GM12892 (cell line): ENCODE measurements around the gene ZNF581.

Source experiments
- DNase-seq: peaks from one replicate; pipeline ENCODE4 v3.0.0; 2011; ENCODE audit not compliant: insufficient read length
- FAIRE-seq: peaks from 2 replicates; lab custom pipeline; 2011; peaks lifted over from hg19 to GRCh38; lab: Jason Lieb, UNC
- POLR2A ChIP-seq: IDR thresholded peaks from 2 replicates; pipeline ENCODE4 v1.6.1; 2011; ENCODE audit warnings: low read depth, low read length, control low read depth
- POLR2AphosphoS5 ChIP-seq: IDR thresholded peaks from 2 replicates; pipeline ENCODE4 v1.6.1; 2011; ENCODE audit warnings: low read depth, low read length, control low read depth
- TAF1 ChIP-seq: IDR thresholded peaks from 2 replicates; pipeline ENCODE4 v1.6.1; 2011; ENCODE audit warnings: low read depth, mild to moderate bottlenecking, control low read depth, low read length, borderline replicate concordance

Gene ZNF581

DNA sequence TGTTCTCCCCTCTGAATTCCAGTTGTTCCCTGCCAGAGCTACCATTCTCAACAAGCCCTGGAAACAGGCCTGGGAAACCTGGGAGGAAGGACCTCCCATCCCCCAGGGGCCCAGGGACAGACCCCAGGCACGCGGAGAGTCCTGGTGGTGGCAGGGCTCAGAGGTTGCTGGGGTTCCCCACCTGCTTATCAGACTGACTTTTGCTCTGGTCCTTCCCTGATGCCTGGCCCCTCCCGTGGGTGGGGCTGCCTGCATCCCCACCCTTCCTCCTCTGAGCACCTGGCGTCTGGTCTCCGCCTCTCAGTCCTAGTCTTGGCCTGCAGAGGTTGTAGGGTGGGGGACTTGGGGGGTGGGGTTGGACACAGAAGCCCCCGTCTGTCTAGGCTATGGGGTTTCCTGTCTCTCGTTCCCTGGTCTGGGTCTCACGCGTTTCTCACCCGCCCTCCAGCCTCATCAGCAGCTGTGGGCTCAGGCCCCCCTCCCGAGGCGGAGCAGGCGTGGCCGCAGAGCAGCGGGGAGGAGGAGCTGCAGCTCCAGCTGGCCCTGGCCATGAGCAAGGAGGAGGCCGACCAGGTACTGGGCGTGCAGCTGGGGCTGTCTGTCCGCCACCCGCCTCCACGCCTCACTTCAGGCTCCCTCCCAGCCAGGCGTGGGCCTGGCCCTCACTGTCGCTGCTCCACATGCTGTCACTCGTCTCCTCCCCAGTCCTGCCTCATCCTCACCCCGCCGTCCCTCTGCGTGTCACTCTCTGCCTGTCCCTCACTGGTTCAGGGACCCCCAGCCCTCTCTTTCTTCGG is 45.2 kb downstream of the ZNF581 start:
- TF ChIP-seq POLR2A (no peak), TAF1 (no peak), POLR2AphosphoS5 (no peak)
- no peak for FAIRE-seq
- no peak for DNase-seq

DNA sequence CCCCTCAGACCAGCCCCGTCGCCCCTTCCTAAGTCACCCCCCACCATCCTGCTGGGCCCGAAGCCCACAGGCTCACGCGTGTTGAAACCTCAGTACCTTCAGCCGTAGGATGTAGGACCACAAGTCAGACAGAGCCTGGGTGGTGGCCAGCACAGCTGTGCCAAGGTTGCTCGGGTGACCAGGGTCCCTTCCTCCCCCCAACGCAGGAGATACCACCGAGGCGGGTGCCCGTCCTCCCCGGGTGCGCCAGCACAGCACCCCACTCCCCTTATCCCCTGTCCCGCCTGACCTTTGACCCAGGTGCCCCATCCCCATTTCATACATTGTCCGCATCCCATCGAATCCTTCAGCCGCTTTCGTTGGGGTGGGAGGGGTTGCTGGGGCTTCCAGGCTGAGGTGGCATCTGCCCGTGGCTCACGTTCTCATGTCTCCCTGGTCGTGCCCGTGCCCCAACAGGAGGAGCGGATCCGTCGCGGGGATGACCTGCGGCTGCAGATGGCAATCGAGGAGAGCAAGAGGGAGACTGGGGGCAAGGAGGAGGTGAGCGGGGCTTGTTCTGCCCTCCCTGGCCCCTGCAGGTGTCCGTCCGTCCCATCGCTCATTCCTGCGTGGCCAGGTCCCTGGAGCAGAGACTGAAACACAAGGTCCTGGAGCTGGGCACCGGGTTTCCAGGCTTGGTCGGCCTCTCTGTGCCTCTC is 46.1 kb downstream of the ZNF581 start:
- FAIRE-seq (no peak), DNase-seq (no peak)
- no peak for TF ChIP-seq POLR2A
- TF ChIP-seq TAF1: no peak
- TF ChIP-seq POLR2AphosphoS5: no peak

- FAIRE-seq: no peak
- no peak for DNase-seq
- TF ChIP-seq TAF1 (no peak), POLR2A (no peak), POLR2AphosphoS5 (no peak)
These were observed 46.8 kb downstream of the ZNF581 start for GRCh38 chr19:55690109-55690768.

- FAIRE-seq (no peak), DNase-seq (no peak)
- TF ChIP-seq POLR2AphosphoS5: no peak
- TF ChIP-seq POLR2A: no peak
- TF ChIP-seq TAF1: no peak
These were observed 47.5 kb downstream of the ZNF581 start for GRCh38 chr19:55690769-55691545.

GRCh38 chr19:55691561-55692481 is 48.4 kb downstream of the ZNF581 start:
- TF ChIP-seq TAF1 (no peak), POLR2AphosphoS5 (no peak), POLR2A (no peak)
- no peak for DNase-seq
- FAIRE-seq: no peak

DNA sequence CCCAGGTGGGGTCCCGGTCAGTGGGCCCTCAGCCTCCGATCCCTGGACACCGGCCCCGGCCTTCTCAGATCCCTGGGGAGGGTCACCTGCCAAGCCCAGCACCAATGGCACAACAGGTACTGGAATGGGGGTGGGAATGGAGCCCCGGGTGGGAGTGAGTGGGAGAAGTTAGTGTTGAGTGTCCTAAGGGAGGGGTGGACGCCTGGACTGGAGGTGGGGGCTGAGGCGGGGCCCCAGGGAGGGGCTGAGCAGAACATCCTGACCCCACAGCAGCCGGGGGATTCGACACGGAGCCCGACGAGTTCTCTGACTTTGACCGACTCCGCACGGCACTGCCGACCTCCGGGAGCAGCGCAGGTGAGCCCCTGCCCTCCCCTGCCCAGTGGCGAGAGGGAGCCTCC is 49.2 kb downstream of the ZNF581 start:
- TF ChIP-seq POLR2AphosphoS5: no peak
- no peak for TF ChIP-seq POLR2A
- TF ChIP-seq TAF1: no peak
- FAIRE-seq (no peak), DNase-seq (no peak)

GRCh38 chr19:55693336-55693974 is 50.0 kb downstream of the ZNF581 start:
- no peak for FAIRE-seq
- TF ChIP-seq POLR2AphosphoS5: no peak
- TF ChIP-seq POLR2A: no peak
- TF ChIP-seq TAF1: no peak
- DNase-seq: no peak

DNA sequence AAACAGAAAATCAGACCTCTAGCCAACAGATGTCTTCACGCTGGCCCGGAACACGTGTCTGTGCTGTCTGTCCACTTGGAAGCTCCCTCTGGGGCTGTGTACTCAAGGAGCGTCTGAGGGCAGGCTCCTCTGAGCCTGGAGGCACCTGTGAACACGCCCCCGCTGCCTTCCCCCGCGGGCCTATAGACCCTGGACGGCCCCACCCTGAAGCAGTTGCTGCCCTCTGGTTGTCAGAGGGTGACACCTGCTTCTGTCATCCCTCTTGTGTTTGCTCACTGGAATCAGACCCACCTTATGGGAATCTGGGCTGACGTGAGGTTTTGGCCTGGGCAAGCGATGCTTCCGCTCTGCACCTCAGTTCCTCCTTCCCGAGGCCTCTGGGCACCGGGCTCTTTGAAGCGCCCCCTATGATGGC is 50.8 kb downstream of the ZNF581 start:
- FAIRE-seq: no peak
- DNase-seq: no peak
- TF ChIP-seq POLR2AphosphoS5 (no peak), POLR2A (no peak), TAF1 (no peak)

DNA sequence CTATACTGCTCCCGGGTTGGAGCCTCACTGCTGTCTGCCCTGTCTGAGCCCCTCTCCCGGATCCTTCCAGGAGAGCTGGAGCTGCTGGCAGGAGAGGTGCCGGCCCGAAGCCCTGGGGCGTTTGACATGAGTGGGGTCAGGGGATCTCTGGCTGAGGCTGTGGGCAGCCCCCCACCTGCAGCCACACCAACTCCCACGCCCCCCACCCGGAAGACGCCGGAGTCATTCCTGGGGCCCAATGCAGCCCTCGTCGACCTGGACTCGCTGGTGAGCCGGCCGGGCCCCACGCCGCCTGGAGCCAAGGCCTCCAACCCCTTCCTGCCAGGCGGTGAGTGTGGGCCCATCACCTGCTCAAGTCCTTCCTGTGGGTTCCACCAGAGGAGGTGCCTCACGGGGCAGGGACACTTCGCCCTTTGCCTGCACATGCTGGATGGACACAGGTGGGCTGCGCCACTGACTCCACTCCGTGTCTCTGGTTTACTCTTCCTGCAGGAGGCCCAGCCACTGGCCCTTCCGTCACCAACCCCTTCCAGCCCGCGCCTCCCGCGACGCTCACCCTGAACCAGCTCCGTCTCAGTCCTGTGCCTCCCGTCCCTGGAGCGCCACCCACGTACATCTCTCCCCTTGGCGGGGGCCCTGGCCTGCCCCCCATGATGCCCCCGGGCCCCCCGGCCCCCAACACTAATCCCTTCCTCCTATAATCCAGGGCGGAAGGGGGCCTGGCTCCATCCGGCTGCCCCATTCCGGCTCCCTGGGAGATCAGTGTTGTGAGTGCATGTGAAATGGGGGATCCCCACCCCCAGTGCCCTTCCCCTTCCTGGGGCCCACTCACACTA is 51.4 kb downstream of the ZNF581 start:
- TF ChIP-seq TAF1: no peak
- no peak for TF ChIP-seq POLR2A
- no peak for TF ChIP-seq POLR2AphosphoS5
- DNase-seq: no peak
- FAIRE-seq: no peak
